HEK293T (cell line): ENCODE measurements around the gene SLC15A3.

Experiments used
- CTCF ChIA-PET: fragments of 350-600 bp; formaldehyde crosslinking; extraction: SDS; loops from one replicate; lab custom pipeline; 2021; ENCODE audit warnings: antibody characterized with exemption, inconsistent platforms; lab: Yijun Ruan, JAX
- POLR2A ChIA-PET: fragments of 350-600 bp; formaldehyde crosslinking; extraction: SDS; loops from one replicate; lab custom pipeline; 2020; ENCODE audit warnings: antibody characterized with exemption, inconsistent platforms; lab: Yijun Ruan, JAX
- DNase-seq: peaks from one replicate; pipeline ENCODE4 v3.0.0; 2012; ENCODE audit warnings: mixed read lengths; ENCODE audit errors: extremely low spot score
- ARNT ChIP-seq: fragments of 450-650 bp; IDR thresholded peaks from 2 replicates; pipeline ENCODE4 v1.6.1; 2017; ENCODE audit warnings: mild to moderate bottlenecking
- BHLHE40 ChIP-seq: fragments of 450-650 bp; IDR thresholded peaks from 2 replicates; pipeline ENCODE4 v1.6.1; 2016; ENCODE audit warnings: mild to moderate bottlenecking, moderate library complexity, borderline replicate concordance
- CTBP1 ChIP-seq: fragments of 450-650 bp; IDR thresholded peaks from 2 replicates; pipeline ENCODE4 v1.6.1; 2016; ENCODE audit warnings: borderline replicate concordance
- ELF4 ChIP-seq: fragments of 450-650 bp; IDR thresholded peaks from 2 replicates; pipeline ENCODE4 v1.6.1; 2017; ENCODE audit warnings: antibody characterized with exemption
- FOXA1 ChIP-seq: fragments of 450-650 bp; IDR thresholded peaks from 2 replicates; pipeline ENCODE4 v1.6.1; 2016; ENCODE audit warnings: mild to moderate bottlenecking
- FOXK2 ChIP-seq: fragments of 450-650 bp; IDR thresholded peaks from 2 replicates; pipeline ENCODE4 v1.6.1; 2016; ENCODE audit warnings: mild to moderate bottlenecking
- FOXM1 ChIP-seq: fragments of 450-650 bp; IDR thresholded peaks from 2 replicates; pipeline ENCODE4 v1.6.1; 2017; ENCODE audit warnings: mild to moderate bottlenecking, borderline replicate concordance
- HDGF ChIP-seq: fragments of 450-650 bp; IDR thresholded peaks from 2 replicates; pipeline ENCODE4 v1.6.1; 2017; ENCODE audit warnings: antibody characterized with exemption, borderline replicate concordance
- L3MBTL2 ChIP-seq: fragments of 450-650 bp; conservative IDR thresholded peaks from 2 replicates; pipeline ENCODE4 v1.6.1; 2016; ENCODE audit warnings: mild to moderate bottlenecking
- LEF1 ChIP-seq: fragments of 450-650 bp; IDR thresholded peaks from 2 replicates; pipeline ENCODE4 v1.6.1; 2017; ENCODE audit warnings: mild to moderate bottlenecking, borderline replicate concordance
- NFRKB ChIP-seq: fragments of 450-650 bp; IDR thresholded peaks from 2 replicates; pipeline ENCODE4 v1.6.1; 2016; ENCODE audit warnings: mild to moderate bottlenecking, moderate library complexity
- SP1 ChIP-seq: fragments of 450-650 bp; IDR thresholded peaks from 2 replicates; pipeline ENCODE4 v1.6.1; 2017
- SUZ12 ChIP-seq: fragments of 450-650 bp; IDR thresholded peaks from 2 replicates; pipeline ENCODE4 v1.6.1; 2016; ENCODE audit warnings: mild to moderate bottlenecking
- TARDBP ChIP-seq: fragments of 450-650 bp; IDR thresholded peaks from 2 replicates; pipeline ENCODE4 v1.6.1; 2016
- ZNF384 ChIP-seq: fragments of 450-650 bp; IDR thresholded peaks from 2 replicates; pipeline ENCODE4 v1.6.1; 2016
- TF ChIP-seq, protein P1 (sequence below): fragments of 450-650 bp; IDR thresholded peaks from 2 replicates; pipeline ENCODE4 v1.6.1; 2016

Gene SLC15A3

GRCh38 chr11:60919956-60920355 is 32.0 kb downstream of the SLC15A3 start:
- TF ChIP-seq CTBP1: no peak
- no peak for TF ChIP-seq ARNT
- no peak for TF ChIP-seq ZNF384
- TF ChIP-seq FOXK2: no peak
- no peak for TF ChIP-seq HDGF
- TF ChIP-seq SUZ12: no peak
- no peak for DNase-seq
- POLR2A ChIA-PET: no interaction called here
- CTCF ChIA-PET: no interaction called here

DNA sequence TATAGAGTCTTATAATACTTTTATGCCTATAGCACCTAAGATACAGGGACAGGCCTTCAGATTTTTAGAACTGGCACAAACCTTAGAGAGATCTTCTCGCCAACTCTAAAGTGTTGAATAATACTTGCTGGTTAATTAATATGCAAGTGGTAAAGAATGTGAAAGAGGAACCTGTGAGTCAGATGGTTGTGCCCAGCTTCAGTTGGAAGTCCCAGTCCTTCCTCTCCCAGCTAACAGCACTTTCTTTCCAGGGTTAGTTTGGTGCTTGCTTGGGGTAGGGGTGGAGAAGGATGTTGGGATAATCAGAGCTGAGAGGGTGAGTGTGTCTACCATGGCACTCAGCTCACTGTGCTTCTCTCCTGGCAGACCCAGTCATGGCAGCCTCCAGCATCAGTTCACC is 32.7 kb downstream of the SLC15A3 start:
- POLR2A ChIA-PET: no interaction called here

DNA sequence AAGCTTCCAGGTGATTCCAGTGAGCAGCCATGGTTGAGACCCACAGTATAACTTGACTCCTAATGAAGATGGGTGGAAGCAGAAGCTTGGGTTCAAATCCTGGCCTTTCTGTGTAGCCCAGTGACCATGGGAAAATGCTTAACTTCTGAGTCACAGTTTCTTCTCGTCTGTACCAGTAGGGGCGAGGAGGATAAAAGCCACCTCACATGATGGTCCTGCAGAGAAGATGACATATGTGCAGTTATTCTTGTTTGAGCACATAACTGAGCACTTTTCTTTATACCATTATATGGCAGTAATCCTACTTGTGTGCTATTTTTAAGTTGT is 33.1 kb downstream of the SLC15A3 start:
- CTCF ChIA-PET: no interaction called here
- TF ChIP-seq L3MBTL2 (no peak), LEF1 (no peak)
- POLR2A ChIA-PET: no interaction called here
- no peak for DNase-seq

More for the DNA sequence above, 32.7 kb downstream of the SLC15A3 start:
- CTCF ChIA-PET: no interaction called here
- TF ChIP-seq ARNT (no peak), HDGF (no peak), FOXM1 (no peak), CTBP1 (no peak), FOXA1 (no peak), NFRKB (no peak), ELF4 (no peak), LEF1 (no peak), ZNF384 (no peak), TARDBP (no peak), L3MBTL2 (no peak), BHLHE40 (no peak), SUZ12 (no peak)
- TF ChIP-seq, protein P1, sequence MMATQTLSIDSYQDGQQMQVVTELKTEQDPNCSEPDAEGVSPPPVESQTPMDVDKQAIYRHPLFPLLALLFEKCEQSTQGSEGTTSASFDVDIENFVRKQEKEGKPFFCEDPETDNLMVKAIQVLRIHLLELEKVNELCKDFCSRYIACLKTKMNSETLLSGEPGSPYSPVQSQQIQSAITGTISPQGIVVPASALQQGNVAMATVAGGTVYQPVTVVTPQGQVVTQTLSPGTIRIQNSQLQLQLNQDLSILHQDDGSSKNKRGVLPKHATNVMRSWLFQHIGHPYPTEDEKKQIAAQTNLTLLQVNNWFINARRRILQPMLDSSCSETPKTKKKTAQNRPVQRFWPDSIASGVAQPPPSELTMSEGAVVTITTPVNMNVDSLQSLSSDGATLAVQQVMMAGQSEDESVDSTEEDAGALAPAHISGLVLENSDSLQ: no peak
- DNase-seq: no peak

- no peak for DNase-seq
- ChIA-PET CTCF (no interaction called here), POLR2A (no interaction called here)
- TF ChIP-seq L3MBTL2 (no peak), ARNT (no peak), BHLHE40 (no peak)
Observed at GRCh38 chr11:60918251-60918938, 33.6 kb downstream of the SLC15A3 start.

GRCh38 chr11:60917267-60917666 is 34.7 kb downstream of the SLC15A3 start:
- ChIA-PET POLR2A (no interaction called here), CTCF (no interaction called here)
- no peak for DNase-seq
- no peak for TF ChIP-seq ZNF384
- no peak for TF ChIP-seq L3MBTL2
- no peak for TF ChIP-seq TARDBP
- no peak for TF ChIP-seq NFRKB
- no peak for TF ChIP-seq SP1
- no peak for TF ChIP-seq ARNT
- TF ChIP-seq CTBP1: no peak
- TF ChIP-seq FOXK2: no peak
- TF ChIP-seq FOXM1: no peak
- TF ChIP-seq, protein P1: no peak
- TF ChIP-seq HDGF: no peak
- no peak for TF ChIP-seq SUZ12

GRCh38 chr11:60916669-60917206 is 35.2 kb downstream of the SLC15A3 start:
- ChIA-PET CTCF (no interaction called here), POLR2A (no interaction called here)
- TF ChIP-seq LEF1: no peak
- no peak for TF ChIP-seq FOXM1
- TF ChIP-seq FOXA1: no peak
- no peak for TF ChIP-seq BHLHE40
- TF ChIP-seq ZNF384: no peak
- no peak for TF ChIP-seq SP1
- no peak for TF ChIP-seq FOXK2
- TF ChIP-seq NFRKB: no peak
- DNase-seq: no peak

- peak; percentile 44 for DNase-seq
- TF ChIP-seq HDGF (no peak), FOXK2 (no peak), FOXM1 (no peak)
- TF ChIP-seq, protein P1: peak; percentile 37; the same call in 1 of the 2 replicates
- POLR2A ChIA-PET: interaction anchor here (0.7 to 3.7 kb wide), 4 partner anchors 10 to 246 kb away, joined by 3 to 34 read pairs (median 6); partner anchors contain the start of genes PRPF19 and VPS37C
- CTCF ChIA-PET: interaction anchor here (0.8 to 1.5 kb wide), 3 partner anchors 10 to 126 kb away, joined by 3 read pairs; no protein-coding TSS in a partner anchor
Observed at GRCh38 chr11:60915248-60915914, 36.6 kb downstream of the SLC15A3 start.
